Calu3 (cell line): ENCODE data around the gene CEP128. TPM values are rescaled to one million over a fixed set of nuclear protein-coding genes. Genes with fewer than 3 reads are reported as not detected.

ENCODE experiments used
- BruUV-seq: library from RNA; stranded (reverse); fragments of 400-500 nt; replicated peaks from 2 replicates; lab custom pipeline; 2021; lab: Mats Ljungman, UMichigan
- CTCF ChIA-PET: fragments of 300-600 bp; sonication (Branson Sonifier 250); formaldehyde crosslinking; loops from one replicate; lab custom pipeline; 2022; ENCODE audit warnings: antibody characterized with exemption; lab: Charles Lee
- DNase-seq: peaks from one replicate; pipeline ENCODE4 v3.0.0; 2022
- H3K27ac Mint-ChIP-seq: one replicate; pipeline ENCODE4 v1.8.0; 2022; ENCODE audit warnings: mixed read lengths; ENCODE audit not compliant: unreplicated experiment
- H3K27me3 Mint-ChIP-seq: one replicate; pipeline ENCODE4 v1.8.0; 2022; ENCODE audit warnings: mixed read lengths; ENCODE audit not compliant: unreplicated experiment
- H3K36me3 Mint-ChIP-seq: one replicate; pipeline ENCODE4 v1.8.0; 2022; ENCODE audit warnings: mild to moderate bottlenecking, moderate library complexity, mixed read lengths; ENCODE audit not compliant: insufficient read depth, unreplicated experiment
- H3K4me1 Mint-ChIP-seq: one replicate; pipeline ENCODE4 v1.8.0; 2022; ENCODE audit warnings: mild to moderate bottlenecking, low read depth, mixed read lengths; ENCODE audit not compliant: unreplicated experiment
- H3K4me3 Mint-ChIP-seq: one replicate; pipeline ENCODE4 v1.8.0; 2022; ENCODE audit warnings: mild to moderate bottlenecking, low read depth, moderate library complexity, mixed read lengths; ENCODE audit not compliant: unreplicated experiment
- H3K9me3 Mint-ChIP-seq: one replicate; pipeline ENCODE4 v1.8.0; 2022; ENCODE audit warnings: low read depth, mixed read lengths; ENCODE audit not compliant: unreplicated experiment
- CTCF ChIP-seq: fragments of 200-600 bp; IDR thresholded peaks from one replicate; pipeline ENCODE4 v1.8.0; 2022; ENCODE audit warnings: antibody characterized with exemption; ENCODE audit not compliant: unreplicated experiment
- intact Hi-C: fragments of 100-400 bp; cut with micrococcal nuclease; formaldehyde crosslinking; loops from one replicate; pipeline ENCODE4 v1.10.0; 2022; ENCODE audit not compliant: unreplicated experiment
- total RNA-seq: library from RNA; stranded (reverse); gene quantifications from 2 replicates; pipeline ENCODE4 v1.2.3, GENCODE V29; 2022

The CEP128 gene
- total RNA-seq, 1 experiment from 2014 or later = 22.9 TPM

GRCh38 chr14:80575763-80576162 lies 365.8 kb downstream of the CEP128 start:
- Mint-ChIP-seq H3K4me3 (no peak overlapping the region), H3K36me3 (no peaks in the 10 kb centered on the region), H3K9me3 (no peaks in the 10 kb centered on the region), H3K4me1 (peaks cover 13% of the 10 kb centered on the region), H3K27ac (no peak overlapping the region), H3K27me3 (no peaks in the 10 kb centered on the region)
- no peak for DNase-seq
- TF ChIP-seq CTCF = no peak
- intact Hi-C loops = no loop called here
- CTCF ChIA-PET = no interaction called here
- BruUV-seq = no TSS peak

- Mint-ChIP-seq H3K9me3 (no peaks in the 10 kb centered on the region), H3K36me3 (no peaks in the 10 kb centered on the region), H3K4me3 (no peak overlapping the region), H3K4me1 (peaks cover 21% of the 10 kb centered on the region), H3K27me3 (no peaks in the 10 kb centered on the region), H3K27ac (no peak overlapping the region)
- intact Hi-C loops = no loop called here
- no TSS peak for BruUV-seq
- CTCF ChIA-PET = interaction anchor here (0.6 kb wide), 1 partner anchor 958 kb away, joined by 3 read pairs; no protein-coding TSS in a partner anchor
- TF ChIP-seq CTCF = no peak
- no peak for DNase-seq
These were observed 368.9 kb downstream of the CEP128 start for GRCh38 chr14:80572666-80573065.

- no TSS peak for BruUV-seq
- H3K27ac Mint-ChIP-seq = no peak overlapping the region
- intact Hi-C loops = no loop called here
- H3K27me3 Mint-ChIP-seq = no peaks in the 10 kb centered on the region
- no peak overlapping the region for H3K4me3 Mint-ChIP-seq
- no peak for TF ChIP-seq CTCF
- DNase-seq = no peak
- H3K36me3 Mint-ChIP-seq = no peaks in the 10 kb centered on the region
- no peaks in the 10 kb centered on the region for H3K9me3 Mint-ChIP-seq
- H3K4me1 Mint-ChIP-seq = peaks cover 22% of the 10 kb centered on the region
- CTCF ChIA-PET = no interaction called here
These were observed 370.6 kb downstream of the CEP128 start for GRCh38 chr14:80570930-80571298.

GRCh38 chr14:80567905-80568536 lies 373.5 kb downstream of the CEP128 start:
- peak overlapping the region; percentile 85 for H3K27ac Mint-ChIP-seq
- DNase-seq = peak; percentile 20

More at GRCh38 chr14:80567905-80568536, 373.5 kb downstream of the CEP128 start:
- H3K27me3 Mint-ChIP-seq = no peaks in the 10 kb centered on the region
- intact Hi-C loops = loop anchor here (2.0 kb wide), 1 partner anchor 17 kb away; no protein-coding TSS in a partner anchor
- no peak for TF ChIP-seq CTCF
- CTCF ChIA-PET = no interaction called here
- H3K9me3 Mint-ChIP-seq = no peaks in the 10 kb centered on the region
- H3K4me3 Mint-ChIP-seq = peak overlapping the region; percentile 44
- no peaks in the 10 kb centered on the region for H3K36me3 Mint-ChIP-seq
- H3K4me1 Mint-ChIP-seq = peaks cover 22% of the 10 kb centered on the region
- BruUV-seq = no TSS peak
